Stimulated activated CD4-positive, alpha-beta T cell treated with anti-CD3 and anti-CD28 coated beads, Interleukin-12 subunit alpha, Interleukin-12 subunit beta, amount 100 ng/mL, for 48 hours (primary cell): ENCODE measurements around the gene NR6A1.

Source experiments
- DNase-seq, 3 donors: peaks; one replicate each; pipeline ENCODE4 v3.0.0-alpha.2; 2020; ENCODE audit warnings: low read depth in 2 of 3, low spot score in 1 of 3

NR6A1 gene

GRCh38 chr9:124730772-124731171 lies 40.3 kb downstream of the NR6A1 start:
- no peak for DNase-seq

GRCh38 chr9:124726886-124727285 lies 44.2 kb downstream of the NR6A1 start:
- DNase-seq = no peak

- DNase-seq = no peak
Measured at GRCh38 chr9:124725068-124725452, 46.1 kb downstream of the NR6A1 start.

DNA sequence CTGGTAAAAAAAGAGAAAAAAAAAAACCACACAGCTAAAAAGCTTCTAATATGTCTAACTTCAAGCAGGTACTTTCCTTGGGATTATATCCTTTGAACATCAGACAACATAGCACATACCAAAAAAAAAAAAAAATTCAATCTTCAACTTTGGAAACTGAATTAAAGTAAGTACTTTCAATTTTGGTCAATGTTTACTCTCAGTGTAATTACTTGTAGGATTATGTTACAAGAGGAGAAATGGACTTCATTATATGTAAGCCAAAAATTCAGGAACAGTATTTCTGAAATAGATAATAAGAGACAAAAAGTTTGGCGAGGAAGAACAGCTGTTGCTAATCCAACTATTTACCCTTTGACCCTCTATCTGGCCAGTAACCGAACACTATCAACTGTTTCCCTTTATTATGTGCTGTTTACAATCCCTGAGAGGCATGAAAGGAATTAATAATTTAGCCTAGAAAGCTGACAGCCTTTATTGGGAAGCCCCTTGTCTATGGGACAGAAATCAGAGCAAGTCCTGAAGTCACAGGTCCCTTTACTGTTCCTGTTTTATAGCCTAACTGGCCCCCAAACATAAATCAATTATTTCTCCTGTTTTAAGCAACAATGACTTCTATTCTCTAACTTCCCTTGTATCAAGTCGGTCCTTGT lies 46.6 kb downstream of the NR6A1 start:
- no peak for DNase-seq

- DNase-seq = no peak
Measured at GRCh38 chr9:124723352-124723751, 47.8 kb downstream of the NR6A1 start.

- no peak for DNase-seq
Measured at GRCh38 chr9:124721109-124721906, 49.8 kb downstream of the NR6A1 start.

DNA sequence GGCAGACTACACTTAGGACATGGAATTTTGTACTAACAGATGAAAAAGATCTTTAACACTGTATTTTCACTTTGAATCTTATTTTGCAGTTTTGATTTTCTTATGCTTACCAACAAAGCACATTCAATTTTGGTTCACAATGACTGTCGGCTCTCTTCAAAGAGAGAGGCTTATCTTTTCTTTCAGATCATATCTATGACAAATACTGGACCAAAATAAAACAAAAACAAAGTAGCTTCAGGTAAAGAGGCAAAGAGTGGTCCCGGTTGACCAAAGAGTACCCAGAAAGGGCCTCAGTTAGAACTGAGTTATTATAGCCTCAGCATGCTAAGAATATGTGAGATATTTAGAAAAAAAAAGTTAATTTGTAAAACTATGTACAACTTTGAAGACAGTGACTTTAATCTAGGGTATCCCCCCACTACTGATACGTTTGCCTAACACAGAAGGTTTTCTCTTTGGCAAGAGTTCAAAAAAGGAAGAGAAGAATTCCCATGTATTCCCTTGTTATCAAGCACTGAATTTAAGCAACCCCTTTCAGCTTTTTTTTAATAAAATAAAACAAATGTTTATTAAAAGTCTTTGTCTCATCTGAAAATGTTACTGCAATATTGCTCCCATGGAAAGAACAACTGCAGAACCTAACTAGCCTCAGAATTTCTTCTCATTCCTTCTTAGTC lies 50.5 kb downstream of the NR6A1 start:
- no peak for DNase-seq

DNA sequence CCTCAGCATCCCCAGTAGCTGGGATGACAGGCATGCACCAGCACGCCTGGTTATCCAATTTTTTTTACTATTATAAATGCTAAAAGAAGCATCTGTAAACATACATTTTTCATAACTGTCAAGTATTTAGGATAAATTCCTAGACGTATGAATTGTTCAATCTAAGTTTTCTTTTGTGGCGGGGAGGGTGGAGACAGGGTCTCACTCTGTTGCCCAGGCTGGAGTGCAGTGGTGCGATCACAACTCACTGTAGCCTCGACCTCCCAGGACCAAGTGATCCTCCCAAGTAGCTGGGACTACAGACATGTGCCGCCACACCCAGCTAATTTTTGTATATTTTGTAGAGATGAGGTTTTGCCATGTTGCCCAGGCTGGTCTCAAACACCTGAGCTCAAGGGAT lies 52.2 kb downstream of the NR6A1 start:
- DNase-seq = no peak

DNA sequence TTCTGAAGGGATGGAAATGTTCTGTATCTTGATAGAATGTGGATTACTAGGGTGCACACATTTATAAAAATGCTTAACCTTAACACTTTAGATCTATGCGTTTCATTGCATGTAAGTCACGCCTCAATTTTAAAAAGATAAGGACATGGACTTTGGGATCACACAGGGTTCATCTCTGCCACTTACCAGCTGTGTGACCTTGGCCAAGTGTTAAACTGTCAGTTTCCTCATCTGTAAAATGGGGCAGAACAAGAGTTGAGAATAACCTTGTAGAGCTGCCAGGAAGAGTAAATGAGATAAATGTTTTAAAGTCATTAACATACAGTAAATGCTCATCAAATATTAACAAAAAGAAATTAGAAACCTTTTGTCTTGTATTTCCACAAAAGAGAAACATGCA lies 53.5 kb downstream of the NR6A1 start:
- DNase-seq = no peak

DNA sequence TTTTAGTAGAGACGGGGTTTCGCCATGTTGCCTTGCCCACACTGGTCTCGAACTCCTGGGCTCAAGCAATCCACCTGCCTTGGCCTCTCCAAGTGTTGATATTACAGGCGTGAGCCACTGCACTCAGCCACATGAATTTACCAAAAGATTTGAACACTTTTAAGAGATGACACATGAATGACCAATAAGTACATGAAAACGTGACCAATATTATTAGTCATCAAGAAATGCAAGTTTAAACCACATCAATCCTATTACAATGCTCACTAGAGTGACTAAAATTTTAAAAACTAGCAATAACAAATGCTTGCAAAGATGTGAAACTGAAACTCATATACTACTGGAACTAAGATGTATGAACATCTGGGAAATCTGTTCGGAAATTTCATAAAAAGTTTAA lies 54.3 kb downstream of the NR6A1 start:
- no peak for DNase-seq

GRCh38 chr9:124710766-124711165 lies 60.3 kb downstream of the NR6A1 start:
- DNase-seq = no peak

GRCh38 chr9:124709292-124709690 lies 61.8 kb downstream of the NR6A1 start:
- DNase-seq = no peak

DNA sequence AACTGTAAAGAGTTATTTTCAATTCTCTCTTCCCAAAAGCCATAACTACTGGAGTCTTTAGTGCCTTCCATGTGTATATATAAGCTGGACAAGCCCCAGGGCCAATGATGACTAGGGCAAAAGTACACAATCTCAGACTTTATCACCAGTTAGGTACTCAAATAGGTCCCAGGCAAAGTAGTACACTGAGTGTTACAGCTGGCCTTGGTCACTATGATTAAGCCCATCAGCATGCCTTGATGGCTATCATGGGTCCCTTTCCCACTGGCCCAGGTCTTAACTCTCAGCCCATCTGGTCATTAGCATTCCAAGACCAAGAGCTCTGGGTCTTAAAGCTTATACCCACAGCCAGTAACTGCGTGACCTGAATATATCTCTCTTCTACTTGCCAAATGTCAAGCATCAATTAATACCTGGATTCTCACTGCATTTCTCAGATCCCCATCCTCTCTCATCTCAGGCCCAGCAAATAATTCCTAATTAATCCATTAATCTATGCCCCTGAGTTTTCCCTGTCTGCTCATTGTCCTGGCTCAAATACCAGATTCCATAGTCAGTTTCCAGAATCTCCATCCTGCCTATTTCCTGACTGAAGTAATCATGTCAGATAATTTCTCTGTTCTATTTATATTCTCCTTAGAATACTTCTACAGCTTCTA lies 62.3 kb downstream of the NR6A1 start:
- no peak for DNase-seq

GRCh38 chr9:124708074-124708473 lies 63.0 kb downstream of the NR6A1 start:
- DNase-seq = no peak

- no peak for DNase-seq
Measured at GRCh38 chr9:124707666-124708065, 63.4 kb downstream of the NR6A1 start.

GRCh38 chr9:124706685-124707084 lies 64.4 kb downstream of the NR6A1 start:
- DNase-seq = no peak

- DNase-seq = no peak
Measured at GRCh38 chr9:124699575-124699974, 71.5 kb downstream of the NR6A1 start.

DNA sequence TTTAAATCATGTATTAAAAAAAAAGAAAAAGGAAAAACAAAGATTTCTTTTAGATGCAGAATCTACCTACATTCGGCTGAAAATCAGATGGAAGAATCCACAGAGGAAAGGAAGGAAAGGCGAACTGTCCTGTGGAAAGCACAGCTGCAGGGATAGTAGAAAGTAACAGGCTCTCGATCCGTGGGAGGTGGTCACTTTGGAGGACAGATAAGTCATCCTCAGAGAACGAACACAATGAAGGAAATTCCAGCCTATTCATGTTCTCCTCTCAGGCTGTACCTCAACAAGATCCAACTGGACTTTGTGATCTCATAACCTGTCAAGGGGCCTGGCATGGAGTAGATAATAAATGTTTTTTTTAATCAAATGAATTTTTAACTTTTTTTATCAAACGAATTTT lies 72.8 kb downstream of the NR6A1 start:
- DNase-seq = no peak

GRCh38 chr9:124697326-124698200 lies 73.5 kb downstream of the NR6A1 start:
- no peak for DNase-seq

GRCh38 chr9:124696101-124696500 lies 75.0 kb downstream of the NR6A1 start:
- DNase-seq = no peak
